Gastrocnemius medialis (tissue), 4 donors: ENCODE results near the gene LMNTD1.

Experiments
- CTCF ChIP-seq, 5 experiments: fragments of 450-650 bp in 3 of 5; fragments of 200-600 bp in 2 of 5; sonication (generic) in 2 of 5; IDR thresholded peaks in 4 of 5; conservative IDR thresholded peaks in 1 of 5; 1 replicate in 4 of 5; 2 replicates in 1 of 5; pipeline ENCODE4 v1.5.1; 2016 to 2019; ENCODE audit warnings: antibody characterized with exemption in 5 of 5, mild to moderate bottlenecking in 3 of 5, moderate library complexity in 3 of 5
- POLR2A ChIP-seq, 2 donors: fragments of 450-650 bp; IDR thresholded peaks; one replicate each; pipeline ENCODE4 v1.6.1; 2017; ENCODE audit warnings: antibody characterized with exemption in 2 of 2, mild to moderate bottlenecking in 2 of 2, moderate library complexity in 2 of 2

DNA sequence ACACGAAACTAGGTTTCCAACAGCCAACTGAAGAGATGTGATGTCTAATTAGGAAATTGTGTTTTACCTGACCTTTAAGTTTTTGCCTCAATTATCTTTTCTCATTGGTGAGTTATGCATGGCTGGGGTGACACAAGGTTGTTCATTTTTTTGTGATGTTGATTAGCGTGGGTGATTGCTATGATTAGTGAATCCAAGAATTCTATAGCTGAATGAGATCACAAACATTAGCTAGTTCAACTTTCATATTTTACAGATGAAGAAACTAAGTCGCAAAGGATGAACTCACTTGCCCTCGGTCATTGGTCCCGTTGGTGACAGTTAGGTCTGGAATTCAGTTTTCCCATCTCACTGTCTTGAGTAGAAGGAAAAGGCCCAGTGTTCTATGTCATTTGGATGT is 32.6 kb upstream of the LMNTD1 start:
- TF ChIP-seq CTCF (IDR thresholded peaks at IDR 0.05 in 4 of 5, conservative IDR thresholded peaks at IDR 0.05 in 1 of 5) (no peak), POLR2A (IDR thresholded peaks at IDR 0.05) (no peak)
